Astrocyte of the cerebellum (primary cell): ENCODE measurements around the gene VPS26B.

Experiments
- DNase-seq: peaks from one replicate; pipeline ENCODE4 v3.0.0-alpha.2; 2011; ENCODE audit warnings: low read depth
- H3K4me3 ChIP-seq: 2 replicates; pipeline ENCODE4 v1.5.1; 2011; ENCODE audit warnings: mild to moderate bottlenecking, low read depth, low read length, moderate library complexity
- CTCF ChIP-seq: IDR thresholded peaks from 2 replicates; pipeline ENCODE4 v1.5.1; 2012; ENCODE audit warnings: low read length, low read depth, moderate library complexity, mild to moderate bottlenecking; ENCODE audit errors: missing control alignments
- in situ Hi-C: cut with HindIII; loops from 2 replicates; pipeline ENCODE4 v1.10.0; 2017; ENCODE audit warnings: low sequenced_read_pairs

The VPS26B gene

GRCh38 chr11:134246678-134247077 lies 22.2 kb downstream of the VPS26B start:
- no peak overlapping the region for H3K4me3 ChIP-seq
- in situ Hi-C loops: no loop called here
- TF ChIP-seq CTCF: no peak
- no peak for DNase-seq

- no peak for DNase-seq
- H3K4me3 ChIP-seq: no peak overlapping the region
- in situ Hi-C loops: no loop called here
- no peak for TF ChIP-seq CTCF
These were observed 24.5 kb downstream of the VPS26B start for GRCh38 chr11:134248910-134249480.

GRCh38 chr11:134250246-134250645 lies 25.8 kb downstream of the VPS26B start:
- in situ Hi-C loops: no loop called here
- no peak for DNase-seq
- TF ChIP-seq CTCF: no peak
- H3K4me3 ChIP-seq: no peak overlapping the region

- no peak for DNase-seq
- no peak overlapping the region for H3K4me3 ChIP-seq
- in situ Hi-C loops: no loop called here
- TF ChIP-seq CTCF: no peak
These were observed 26.2 kb downstream of the VPS26B start for GRCh38 chr11:134250675-134251074.

- H3K4me3 ChIP-seq: peak overlapping the region; percentile 90
- in situ Hi-C loops: no loop called here
- DNase-seq: no peak
- no peak for TF ChIP-seq CTCF
These were observed 28.1 kb downstream of the VPS26B start for GRCh38 chr11:134252346-134253187.

- H3K4me3 ChIP-seq: peak within 1 kb of the TSS; percentile 90
- in situ Hi-C loops: no loop called here
- TF ChIP-seq CTCF: no peak
- peak; percentile 91 for DNase-seq
These were observed 28.9 kb downstream of the VPS26B start, which contains the start of the genes ACAD8 and THYN1 for GRCh38 chr11:134253188-134253993. ACAD8 (plus strand) TSS chr11:134253568; CDS start chr11:134253601, 33 bp downstream. THYN1 (minus strand) TSS chr11:134253352; CDS start chr11:134252882, 470 bp downstream.
